LNCAP (cell line): ENCODE results near the gene SCN3A.

Experiments
- TF ChIP-seq, protein P1 (sequence below): fragments of 450-650 bp; IDR thresholded peaks from 2 replicates; pipeline ENCODE4 v1.5.1; 2017; ENCODE audit warnings: mild to moderate bottlenecking

SCN3A gene

DNA sequence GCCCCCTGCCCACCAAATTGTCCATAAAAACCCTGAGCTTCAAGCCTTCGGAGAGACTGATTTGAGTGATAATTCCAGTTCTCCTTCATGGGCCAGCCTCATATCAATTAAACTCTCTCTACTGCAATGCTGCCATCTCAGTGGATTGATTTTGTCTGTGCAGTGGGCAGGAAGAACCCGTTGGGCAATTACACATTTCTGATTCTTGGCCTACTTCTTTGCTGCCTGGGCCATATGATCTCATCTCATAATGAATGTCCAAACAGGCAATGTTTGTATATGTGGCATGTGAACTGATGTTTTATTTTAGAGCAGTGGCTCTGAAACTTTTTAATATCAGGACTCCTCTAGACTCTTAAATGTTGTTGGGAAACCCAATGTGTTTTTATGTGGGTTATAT is 147.3 kb downstream of the SCN3A start:
- TF ChIP-seq, protein P1, sequence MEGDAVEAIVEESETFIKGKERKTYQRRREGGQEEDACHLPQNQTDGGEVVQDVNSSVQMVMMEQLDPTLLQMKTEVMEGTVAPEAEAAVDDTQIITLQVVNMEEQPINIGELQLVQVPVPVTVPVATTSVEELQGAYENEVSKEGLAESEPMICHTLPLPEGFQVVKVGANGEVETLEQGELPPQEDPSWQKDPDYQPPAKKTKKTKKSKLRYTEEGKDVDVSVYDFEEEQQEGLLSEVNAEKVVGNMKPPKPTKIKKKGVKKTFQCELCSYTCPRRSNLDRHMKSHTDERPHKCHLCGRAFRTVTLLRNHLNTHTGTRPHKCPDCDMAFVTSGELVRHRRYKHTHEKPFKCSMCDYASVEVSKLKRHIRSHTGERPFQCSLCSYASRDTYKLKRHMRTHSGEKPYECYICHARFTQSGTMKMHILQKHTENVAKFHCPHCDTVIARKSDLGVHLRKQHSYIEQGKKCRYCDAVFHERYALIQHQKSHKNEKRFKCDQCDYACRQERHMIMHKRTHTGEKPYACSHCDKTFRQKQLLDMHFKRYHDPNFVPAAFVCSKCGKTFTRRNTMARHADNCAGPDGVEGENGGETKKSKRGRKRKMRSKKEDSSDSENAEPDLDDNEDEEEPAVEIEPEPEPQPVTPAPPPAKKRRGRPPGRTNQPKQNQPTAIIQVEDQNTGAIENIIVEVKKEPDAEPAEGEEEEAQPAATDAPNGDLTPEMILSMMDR: no peak

DNA sequence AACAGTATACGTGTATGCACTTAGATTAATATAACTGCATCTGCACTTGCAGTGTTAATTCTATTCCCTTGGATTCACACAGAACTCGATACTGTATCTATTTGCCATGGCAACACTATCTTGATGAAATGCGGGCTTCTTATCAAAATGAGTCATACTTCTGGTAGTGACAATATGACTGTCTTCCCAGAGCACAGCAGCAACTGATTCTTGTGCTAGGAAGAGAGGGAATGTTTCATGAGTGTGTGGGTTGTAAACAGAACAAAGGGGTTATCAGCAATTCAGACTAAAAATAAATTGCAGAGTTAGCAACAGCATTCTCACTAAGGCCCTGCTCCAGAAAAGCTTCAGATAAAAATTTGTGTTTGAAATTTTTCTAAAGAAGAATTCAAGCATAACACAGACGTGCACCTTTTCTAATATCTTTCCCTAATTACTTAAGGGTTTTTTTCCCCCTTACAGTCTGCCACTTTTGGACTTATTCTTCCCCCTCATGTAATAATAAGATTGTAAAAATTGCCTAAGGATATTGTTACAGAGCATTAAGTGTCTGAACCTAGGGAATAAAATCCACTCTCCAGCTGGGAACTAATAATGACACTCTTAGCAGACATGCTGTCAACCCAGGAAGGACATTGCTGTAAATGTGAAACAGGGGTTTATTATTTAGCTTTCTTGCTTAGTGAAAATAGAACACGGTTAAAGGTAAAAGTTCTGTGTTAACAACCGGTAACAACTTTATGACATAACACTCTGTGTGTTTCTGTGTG is 148.6 kb downstream of the SCN3A start:
- TF ChIP-seq, protein P1: no peak

DNA sequence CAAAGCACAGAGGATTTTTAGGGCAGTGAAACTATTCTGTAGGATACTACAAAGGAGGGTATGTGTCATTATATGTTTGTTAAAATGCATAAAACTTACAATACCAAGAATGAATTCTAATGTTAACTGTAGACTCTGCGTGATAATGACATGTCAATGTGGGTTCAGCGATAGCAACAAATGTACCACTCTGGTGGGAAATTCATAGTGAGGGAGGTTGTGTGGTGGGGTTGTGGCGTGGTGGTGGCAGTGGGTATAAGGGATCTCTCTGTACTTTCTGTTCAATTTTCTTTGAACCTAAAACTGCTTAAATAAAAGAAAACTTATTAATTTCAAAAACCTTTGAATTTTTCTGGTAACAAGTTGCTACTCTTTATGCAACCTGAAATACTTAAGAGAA is 149.2 kb downstream of the SCN3A start:
- TF ChIP-seq, protein P1: no peak

DNA sequence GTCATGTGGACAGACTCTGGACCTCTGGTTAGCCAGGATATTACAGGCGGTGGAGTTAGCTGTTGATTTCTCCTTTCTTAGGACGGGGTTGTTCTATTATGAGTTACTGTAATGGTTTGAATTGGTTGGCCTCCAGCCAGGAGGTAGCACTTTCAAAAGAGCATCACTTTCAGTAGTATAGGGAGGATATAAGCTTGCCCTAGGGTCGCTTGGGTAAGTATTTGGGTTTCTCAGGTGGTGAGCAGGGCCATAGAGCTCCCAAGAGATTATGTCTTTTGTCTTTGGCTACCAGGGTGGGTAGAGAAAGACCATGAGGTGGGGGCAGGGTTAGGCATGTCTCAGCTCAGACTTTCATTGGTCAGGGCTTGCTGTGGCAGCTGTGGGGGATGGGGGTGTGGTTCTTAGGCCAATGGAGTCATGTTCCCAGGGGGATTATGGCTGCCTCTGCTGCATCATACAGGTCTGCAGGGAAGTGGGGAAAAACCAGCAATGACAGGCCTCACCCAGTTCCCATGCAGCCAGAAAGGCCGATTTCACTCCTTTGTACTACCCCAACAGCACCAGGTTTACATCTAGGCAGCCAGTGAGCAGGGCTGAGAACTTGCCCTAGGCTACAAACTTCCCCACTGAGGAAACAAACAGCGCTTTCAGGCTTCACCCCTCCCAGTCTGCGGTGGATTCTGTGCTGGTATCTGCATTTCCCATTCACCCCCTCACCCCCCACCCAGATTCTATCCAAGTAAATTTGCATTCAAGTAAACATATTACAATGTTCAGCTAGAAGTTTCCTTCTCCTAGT is 159.1 kb downstream of the SCN3A start:
- TF ChIP-seq, protein P1: no peak
